Fibroblast of lung (primary cell): Measurements from ENCODE around the gene TAC3. TPM values are rescaled to one million over a fixed set of nuclear protein-coding genes. Genes with fewer than 3 reads are reported as not detected.
"Not testable (repeated sequence)": the region's sequence is repeated elsewhere in the genome, so short reads cannot be mapped to it uniquely, and the experiment has no call there.

ENCODE experiments used
- DNase-seq, 2 donors: peaks; one replicate each; pipeline versions ENCODE4 v3.0.0 to v3.0.0-alpha.2; 2010; ENCODE audit warnings: low read depth in 2 of 2
- H2AFZ ChIP-seq: 2 replicates; pipeline ENCODE4 v1.5.1; 2012; ENCODE audit warnings: low read length, control low read depth, inconsistent platforms
- H3K27ac ChIP-seq: 2 replicates; pipeline ENCODE4 v1.5.1; 2011; ENCODE audit warnings: low read length, control low read depth; ENCODE audit not compliant: insufficient read depth
- H3K27me3 ChIP-seq: 2 replicates; pipeline ENCODE4 v1.5.1; 2011; ENCODE audit warnings: mild to moderate bottlenecking, low read length; ENCODE audit not compliant: control insufficient read depth, insufficient read depth
- H3K36me3 ChIP-seq: 2 replicates; pipeline ENCODE4 v1.5.1; 2011; ENCODE audit warnings: low read length; ENCODE audit not compliant: control insufficient read depth, insufficient read depth
- H3K4me1 ChIP-seq: 2 replicates; pipeline ENCODE4 v1.5.1; 2011; ENCODE audit warnings: low read length; ENCODE audit not compliant: control insufficient read depth, insufficient read depth; ENCODE audit errors: extremely low read depth
- H3K4me2 ChIP-seq: 2 replicates; pipeline ENCODE4 v1.5.1; 2011; ENCODE audit warnings: low read length, control low read depth; ENCODE audit not compliant: insufficient read depth; ENCODE audit errors: extremely low read depth
- H3K4me3 ChIP-seq, 4 experiments: fragments of 200-600 bp in 1 of 4; sonication (generic) in 1 of 4; replicated peaks in 1 of 4; 2 replicates each; pipeline ENCODE4 v1.5.1; 2011 to 2016; ENCODE audit warnings: low read length in 4 of 4, low read depth in 3 of 4, mild to moderate bottlenecking in 3 of 4, control low read depth in 2 of 4, inconsistent platforms in 1 of 4, mixed read lengths in 1 of 4; ENCODE audit not compliant: insufficient read depth in 1 of 4; ENCODE audit errors: control extremely low read depth in 1 of 4
- H3K79me2 ChIP-seq: 2 replicates; pipeline ENCODE4 v1.5.1; 2012; ENCODE audit warnings: mild to moderate bottlenecking, low read length, inconsistent platforms; ENCODE audit not compliant: control insufficient read depth, insufficient read depth
- H3K9ac ChIP-seq: 2 replicates; pipeline ENCODE4 v1.5.1; 2011; ENCODE audit warnings: mild to moderate bottlenecking, low read length, control low read depth; ENCODE audit not compliant: insufficient read depth
- H3K9me3 ChIP-seq: 2 replicates; pipeline ENCODE4 v1.5.1; 2012; ENCODE audit warnings: low read depth, low read length; ENCODE audit not compliant: control insufficient read depth, insufficient read depth
- H4K20me1 ChIP-seq: 2 replicates; pipeline ENCODE4 v1.5.1; 2011; ENCODE audit warnings: low read length; ENCODE audit not compliant: control insufficient read depth, insufficient read depth; ENCODE audit errors: extremely low read depth
- EZH2 ChIP-seq: IDR thresholded peaks from 2 replicates; pipeline ENCODE4 v1.5.1; 2012; ENCODE audit warnings: low read length, control low read depth, mild to moderate bottlenecking; ENCODE audit errors: missing control alignments
- polyA plus RNA-seq, 2 donors: library from polyadenylated mRNA; depleted of rRNA in 1 of 2; stranded (reverse) in 1 of 2; unstranded in 1 of 2; fragments of >200 nt; gene quantifications; 2 replicates each; pipeline ENCODE4 v1.2.1, GENCODE V29; 2011 to 2012; ENCODE audit warnings: missing spikeins in 1 of 2
- total RNA-seq: library from RNA; depleted of rRNA; stranded (reverse); fragments of >200 nt; gene quantifications from 2 replicates; pipeline ENCODE4 v1.2.1, GENCODE V29; 2014
- TF ChIP-seq, protein P1 (sequence below), 2 donors: IDR thresholded peaks in 1 of 2; conservative IDR thresholded peaks in 1 of 2; 1 replicate in 1 of 2; 2 replicates in 1 of 2; pipeline ENCODE4 v1.5.1; 2011 to 2012; ENCODE audit warnings: low read length in 2 of 2, control low read depth in 1 of 2, inconsistent platforms in 1 of 2, low read depth in 1 of 2, mild to moderate bottlenecking in 1 of 2

TAC3 gene
- total and polyA plus RNA-seq, 2 donors (not counting 1 experiment from before 2014, with no cell fraction given), result 0.17 to 0.36 TPM

DNA sequence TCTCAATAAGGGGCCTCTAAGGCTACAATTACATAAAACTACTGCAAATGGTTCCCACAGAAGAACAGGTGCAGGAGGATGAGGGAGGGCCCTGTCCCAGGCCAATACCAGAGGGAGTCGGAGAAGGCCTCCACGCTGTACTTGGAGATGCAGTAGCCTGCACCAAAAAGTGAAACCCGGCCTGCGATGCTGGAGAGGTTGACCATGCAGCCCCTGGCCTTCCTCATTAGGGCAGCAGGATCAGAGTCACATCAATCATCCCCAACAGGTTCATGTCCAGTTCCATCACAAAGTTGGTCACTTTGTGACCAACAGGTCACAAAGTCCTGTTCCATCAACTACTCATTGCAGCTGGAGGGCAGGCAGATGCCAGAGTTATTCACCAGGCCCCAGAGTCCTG lies 32.9 kb downstream of the TAC3 start:
- Histone ChIP-seq H3K4me3 (no peak overlapping the region), H3K27me3 (no peaks in the 10 kb centered on the region), H3K36me3 (no peaks in the 10 kb centered on the region), H2AFZ (no peak overlapping the region), H3K9ac (no peak overlapping the region), H3K79me2 (no peaks in the 10 kb centered on the region), H3K27ac (no peak overlapping the region), H3K4me1 (no peaks in the 10 kb centered on the region), H3K4me2 (no peak overlapping the region), H3K9me3 (no peaks in the 10 kb centered on the region), H4K20me1 (no peaks in the 10 kb centered on the region)
- DNase-seq, result no peak
- TF ChIP-seq, protein P1, sequence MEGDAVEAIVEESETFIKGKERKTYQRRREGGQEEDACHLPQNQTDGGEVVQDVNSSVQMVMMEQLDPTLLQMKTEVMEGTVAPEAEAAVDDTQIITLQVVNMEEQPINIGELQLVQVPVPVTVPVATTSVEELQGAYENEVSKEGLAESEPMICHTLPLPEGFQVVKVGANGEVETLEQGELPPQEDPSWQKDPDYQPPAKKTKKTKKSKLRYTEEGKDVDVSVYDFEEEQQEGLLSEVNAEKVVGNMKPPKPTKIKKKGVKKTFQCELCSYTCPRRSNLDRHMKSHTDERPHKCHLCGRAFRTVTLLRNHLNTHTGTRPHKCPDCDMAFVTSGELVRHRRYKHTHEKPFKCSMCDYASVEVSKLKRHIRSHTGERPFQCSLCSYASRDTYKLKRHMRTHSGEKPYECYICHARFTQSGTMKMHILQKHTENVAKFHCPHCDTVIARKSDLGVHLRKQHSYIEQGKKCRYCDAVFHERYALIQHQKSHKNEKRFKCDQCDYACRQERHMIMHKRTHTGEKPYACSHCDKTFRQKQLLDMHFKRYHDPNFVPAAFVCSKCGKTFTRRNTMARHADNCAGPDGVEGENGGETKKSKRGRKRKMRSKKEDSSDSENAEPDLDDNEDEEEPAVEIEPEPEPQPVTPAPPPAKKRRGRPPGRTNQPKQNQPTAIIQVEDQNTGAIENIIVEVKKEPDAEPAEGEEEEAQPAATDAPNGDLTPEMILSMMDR (conservative IDR thresholded peaks at IDR 0.05 in 1 of 2, IDR thresholded peaks at IDR 0.05 in 1 of 2; ENCODE audit: low read depth in 1 of 2, low read length in 2 of 2), result no peak
- no peak for TF ChIP-seq EZH2

DNA sequence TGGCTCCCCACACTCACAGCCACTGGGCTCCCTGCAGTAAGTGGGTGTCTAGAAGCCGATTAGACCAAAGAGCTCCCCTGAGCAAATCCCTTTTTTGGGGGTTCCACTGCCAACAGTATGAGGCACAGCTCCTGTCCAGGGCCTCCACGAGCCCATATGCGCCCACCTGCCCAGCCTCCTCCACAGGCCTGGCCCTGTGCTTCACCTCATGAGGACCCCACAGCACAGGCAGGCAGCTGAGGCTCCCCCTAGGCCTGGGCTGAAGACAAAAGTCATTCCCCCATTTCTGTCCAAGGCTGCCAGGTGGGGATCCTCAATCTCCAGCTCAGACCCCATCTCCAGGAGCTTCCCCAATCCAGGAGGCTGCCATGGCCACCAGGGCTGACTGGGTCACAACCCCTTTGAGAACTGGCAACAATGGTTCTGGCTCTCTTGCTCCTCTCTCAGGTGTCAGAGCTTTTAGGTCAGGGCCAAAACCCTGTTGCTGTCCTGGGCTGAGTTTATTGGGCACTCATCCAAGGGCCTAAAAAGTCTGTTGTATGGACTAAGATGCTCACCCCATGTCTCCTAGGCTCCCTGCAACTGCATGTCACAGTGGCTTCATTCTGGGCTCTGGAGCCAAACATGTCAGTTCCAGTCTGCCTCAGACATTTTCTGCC lies 33.6 kb downstream of the TAC3 start:
- not testable (repeated sequence) for H3K9me3 ChIP-seq, H3K4me3 ChIP-seq, H3K79me2 ChIP-seq, H3K4me1 ChIP-seq, H3K27ac ChIP-seq, H3K36me3 ChIP-seq, H3K27me3 ChIP-seq, H3K9ac ChIP-seq, H4K20me1 ChIP-seq, H3K4me2 ChIP-seq, H2AFZ ChIP-seq, DNase-seq

DNA sequence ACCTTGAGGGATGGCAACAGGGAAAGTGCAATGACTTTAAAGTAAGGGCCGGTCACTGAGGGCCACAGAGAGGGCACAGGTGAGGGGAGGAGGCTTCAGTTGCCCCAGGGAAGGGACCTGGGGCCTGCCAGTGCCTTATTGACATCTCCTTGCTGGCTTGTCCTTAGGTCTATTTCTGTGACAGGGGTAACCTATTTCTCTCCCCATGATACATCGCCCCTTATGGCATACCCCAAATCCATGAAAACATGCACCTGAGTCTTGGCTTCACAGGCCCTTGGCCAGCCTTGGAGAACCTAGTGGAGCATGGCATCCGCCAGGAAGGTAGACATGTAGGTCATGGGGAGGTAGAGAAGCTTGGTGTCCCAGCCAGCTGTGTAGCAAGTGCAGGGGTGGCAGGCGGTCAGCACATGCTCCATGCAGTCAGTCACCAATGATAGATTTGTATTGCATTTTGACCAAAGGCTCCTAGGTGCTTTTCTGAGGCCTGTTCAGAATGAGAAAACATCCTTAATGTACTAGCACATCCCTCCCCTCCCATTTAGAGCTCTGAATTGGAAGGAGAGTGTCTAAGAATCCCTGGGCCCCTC lies 35.3 kb downstream of the TAC3 start:
- no peak overlapping the region for H3K9ac ChIP-seq
- no peaks in the 10 kb centered on the region for H3K27me3 ChIP-seq
- no peaks in the 10 kb centered on the region for H3K4me1 ChIP-seq
- no peaks in the 10 kb centered on the region for H4K20me1 ChIP-seq
- TF ChIP-seq, protein P1 (conservative IDR thresholded peaks at IDR 0.05 in 1 of 2, IDR thresholded peaks at IDR 0.05 in 1 of 2; ENCODE audit: low read depth in 1 of 2, low read length in 2 of 2), result no peak
- no peak for TF ChIP-seq EZH2
- H3K79me2 ChIP-seq, result no peaks in the 10 kb centered on the region
- no peak overlapping the region for H2AFZ ChIP-seq
- no peak overlapping the region for H3K27ac ChIP-seq
- H3K9me3 ChIP-seq, result no peaks in the 10 kb centered on the region
- H3K4me3 ChIP-seq, result no peak overlapping the region
- H3K4me2 ChIP-seq, result no peak overlapping the region
- DNase-seq, result no peak
- no peaks in the 10 kb centered on the region for H3K36me3 ChIP-seq
